ENCODE measurements around the gene PSME1. TPM values are rescaled to one million over a fixed set of nuclear protein-coding genes. Genes with fewer than 3 reads are reported as not detected.
"Not testable (repeated sequence)": the region's sequence is repeated elsewhere in the genome, so short reads cannot be mapped to it uniquely, and the experiment has no call there.

Gene PSME1
- total RNA-seq, 1 donor from 2014 or later: 385 TPM

- DNase-seq (ENCODE audit: low read depth): no peak
- H3K4me3 ChIP-seq (ENCODE audit: low read depth, low read length): no peak overlapping the region
- TF ChIP-seq CTCF (conservative IDR thresholded peaks at IDR 0.05; ENCODE audit: low read depth, low read length): no peak
Observed at GRCh38 chr14:24098229-24098926, 37.6 kb upstream of the PSME1 start.

GRCh38 chr14:24098927-24099813, 36.8 kb upstream of the PSME1 start:
- no peak overlapping the region for H3K4me3 ChIP-seq (ENCODE audit: low read depth, low read length)
- no peak for TF ChIP-seq CTCF (conservative IDR thresholded peaks at IDR 0.05; ENCODE audit: low read depth, low read length)
- no peak for DNase-seq (ENCODE audit: low read depth)

- TF ChIP-seq CTCF (conservative IDR thresholded peaks at IDR 0.05; ENCODE audit: low read depth, low read length): no peak
- no peak for DNase-seq (ENCODE audit: low read depth)
- no peak overlapping the region for H3K4me3 ChIP-seq (ENCODE audit: low read depth, low read length)
Observed at GRCh38 chr14:24100197-24100981, 35.6 kb upstream of the PSME1 start.

- TF ChIP-seq CTCF (conservative IDR thresholded peaks at IDR 0.05; ENCODE audit: low read depth, low read length): no peak
- DNase-seq (ENCODE audit: low read depth): no peak
- H3K4me3 ChIP-seq (ENCODE audit: low read depth, low read length): no peak overlapping the region
Observed at GRCh38 chr14:24100982-24101494, 35.0 kb upstream of the PSME1 start.

GRCh38 chr14:24102357-24103048, 33.5 kb upstream of the PSME1 start:
- no peak overlapping the region for H3K4me3 ChIP-seq (ENCODE audit: low read depth, low read length)
- no peak for DNase-seq (ENCODE audit: low read depth)
- TF ChIP-seq CTCF (conservative IDR thresholded peaks at IDR 0.05; ENCODE audit: low read depth, low read length): no peak

- DNase-seq (ENCODE audit: low read depth): no peak
- no peak overlapping the region for H3K4me3 ChIP-seq (ENCODE audit: low read depth, low read length)
- no peak for TF ChIP-seq CTCF (conservative IDR thresholded peaks at IDR 0.05; ENCODE audit: low read depth, low read length)
Observed at GRCh38 chr14:24103451-24103850, 32.5 kb upstream of the PSME1 start.

- not testable (repeated sequence) for DNase-seq (ENCODE audit: low read depth); H3K4me3 ChIP-seq (ENCODE audit: low read depth, low read length)
Observed at GRCh38 chr14:24105609-24106239, 30.3 kb upstream of the PSME1 start.

Measured in epithelial cell of proximal tubule (primary cell).